SU-DHL-6 (cell line): Measurements from ENCODE around the gene CFAP54.

Experiments used
- H2AFZ ChIP-seq: fragments of 200-600 bp; sonication (generic); 2 replicates; pipeline ENCODE4 v1.6.1; 2014; ENCODE audit warnings: low read depth, mild to moderate bottlenecking, moderate library complexity, mixed read lengths, antibody characterized with exemption, low read length; ENCODE audit not compliant: severe bottlenecking
- H3F3A ChIP-seq: fragments of 200-600 bp; shearing (Covaris generic); 2 replicates; pipeline ENCODE4 v1.6.0; 2016; ENCODE audit warnings: antibody characterized with exemption, mild to moderate bottlenecking; ENCODE audit not compliant: insufficient read depth
- H3K27ac ChIP-seq: fragments of 200-600 bp; sonication (generic); 2 replicates; pipeline ENCODE4 v1.5.1; 2016; ENCODE audit warnings: low read depth, mild to moderate bottlenecking, low read length, moderate library complexity, mixed read lengths
- H3K27me3 ChIP-seq: fragments of 200-600 bp; sonication (generic), shearing (Covaris generic); 2 replicates; pipeline ENCODE4 v1.6.0; 2014; ENCODE audit warnings: mild to moderate bottlenecking, low read length
- H3K36me3 ChIP-seq: fragments of 200-600 bp; sonication (generic); 2 replicates; pipeline ENCODE4 v1.6.1; 2014; ENCODE audit warnings: mild to moderate bottlenecking, low read length, mixed read lengths
- H3K4me2 ChIP-seq: fragments of 300-600, 200-600 bp; shearing (Covaris generic), sonication (generic); 2 replicates; pipeline ENCODE4 v1.6.0; 2014; ENCODE audit warnings: low read length, low read depth, mild to moderate bottlenecking; ENCODE audit not compliant: poor library complexity, severe bottlenecking
- H3K4me3 ChIP-seq: fragments of 200-600 bp; sonication (generic); 2 replicates; pipeline ENCODE4 v1.5.1; 2014; ENCODE audit warnings: antibody characterized with exemption, low read length, mild to moderate bottlenecking, mixed read lengths; ENCODE audit not compliant: insufficient read depth, poor library complexity, severe bottlenecking
- H3K79me2 ChIP-seq: fragments of 200-600 bp; sonication (generic); 2 replicates; pipeline ENCODE4 v1.6.1; 2014; ENCODE audit warnings: mild to moderate bottlenecking, low read length, moderate library complexity; ENCODE audit not compliant: insufficient read depth
- H3K9ac ChIP-seq: fragments of 200-600 bp; sonication (generic); 2 replicates; pipeline ENCODE4 v1.7.0; 2014; ENCODE audit warnings: mild to moderate bottlenecking, low read length
- H3K9me2 ChIP-seq: fragments of 200-600 bp; sonication (generic); replicated peaks from 2 replicates; pipeline ENCODE4 v1.6.1; 2014; ENCODE audit warnings: low read length; ENCODE audit not compliant: insufficient read depth
- H3K9me3 ChIP-seq: fragments of 200-600 bp; sonication (generic); 2 replicates; pipeline ENCODE4 v1.6.1; 2014; ENCODE audit warnings: low read length, mixed read lengths; ENCODE audit not compliant: insufficient read depth
- H4K20me1 ChIP-seq: fragments of 200-600 bp; sonication (generic); 2 replicates; pipeline ENCODE4 v1.6.1; 2014; ENCODE audit warnings: low read depth, mild to moderate bottlenecking, antibody characterized with exemption, low read length, moderate library complexity, mixed read lengths
- CTCF ChIP-seq: fragments of 200-600 bp; sonication (generic); IDR thresholded peaks from one replicate; pipeline ENCODE4 v1.5.1; 2017; ENCODE audit warnings: antibody characterized with exemption, mild to moderate bottlenecking, low read length, moderate library complexity; ENCODE audit not compliant: insufficient read depth, poor library complexity, severe bottlenecking
- EZH2phosphoT487 ChIP-seq: fragments of 200-600 bp; sonication (generic), shearing (Covaris generic); conservative IDR thresholded peaks from 2 replicates; pipeline ENCODE4 v1.6.1; 2018; ENCODE audit warnings: mild to moderate bottlenecking, antibody characterized with exemption, low read length, moderate library complexity, mixed read lengths

The CFAP54 gene

GRCh38 chr12:96444399-96444798 is 45.0 kb upstream of the CFAP54 start:
- no peaks in the 10 kb centered on the region for H3K36me3 ChIP-seq
- H3K9ac ChIP-seq: no peak overlapping the region
- no peak overlapping the region for H3K4me2 ChIP-seq
- H3F3A ChIP-seq: no peaks in the 10 kb centered on the region
- H3K9me2 ChIP-seq: no peaks in the 10 kb centered on the region
- TF ChIP-seq EZH2phosphoT487: no peak
- no peak for TF ChIP-seq CTCF
- no peaks in the 10 kb centered on the region for H3K27me3 ChIP-seq
- no peak overlapping the region for H2AFZ ChIP-seq
- H3K9me3 ChIP-seq: no peaks in the 10 kb centered on the region
- H3K4me3 ChIP-seq: no peak overlapping the region
- H3K27ac ChIP-seq: no peak overlapping the region
- H3K79me2 ChIP-seq: no peaks in the 10 kb centered on the region
- H4K20me1 ChIP-seq: no peaks in the 10 kb centered on the region

GRCh38 chr12:96445691-96446583 is 43.4 kb upstream of the CFAP54 start:
- Histone ChIP-seq H2AFZ (no peak overlapping the region), H3K9me3 (no peaks in the 10 kb centered on the region), H3K79me2 (no peaks in the 10 kb centered on the region), H3K27ac (no peak overlapping the region), H4K20me1 (no peaks in the 10 kb centered on the region), H3K27me3 (no peaks in the 10 kb centered on the region), H3K36me3 (no peaks in the 10 kb centered on the region), H3K4me2 (no peak overlapping the region), H3K9me2 (no peaks in the 10 kb centered on the region), H3K9ac (no peak overlapping the region), H3K4me3 (no peak overlapping the region), H3F3A (no peaks in the 10 kb centered on the region)
- no peak for TF ChIP-seq CTCF
- TF ChIP-seq EZH2phosphoT487: no peak

GRCh38 chr12:96447256-96447655 is 42.1 kb upstream of the CFAP54 start:
- Histone ChIP-seq H3F3A (no peaks in the 10 kb centered on the region), H2AFZ (no peak overlapping the region), H3K4me3 (no peak overlapping the region), H3K9me3 (no peaks in the 10 kb centered on the region), H3K9ac (no peak overlapping the region), H3K36me3 (no peaks in the 10 kb centered on the region), H3K4me2 (no peak overlapping the region), H4K20me1 (no peaks in the 10 kb centered on the region), H3K9me2 (no peaks in the 10 kb centered on the region), H3K79me2 (no peaks in the 10 kb centered on the region), H3K27ac (no peak overlapping the region), H3K27me3 (no peaks in the 10 kb centered on the region)
- TF ChIP-seq EZH2phosphoT487 (no peak), CTCF (no peak)
